GM12892 (cell line): ENCODE measurements around the gene LTB.

Source experiments
- POLR2A ChIP-seq: IDR thresholded peaks from 2 replicates; pipeline ENCODE4 v1.6.1; 2011; ENCODE audit warnings: low read depth, low read length, control low read depth
- POLR2AphosphoS5 ChIP-seq: IDR thresholded peaks from 2 replicates; pipeline ENCODE4 v1.6.1; 2011; ENCODE audit warnings: low read depth, low read length, control low read depth
- TAF1 ChIP-seq: IDR thresholded peaks from 2 replicates; pipeline ENCODE4 v1.6.1; 2011; ENCODE audit warnings: low read depth, mild to moderate bottlenecking, control low read depth, low read length, borderline replicate concordance

- no peak for TF ChIP-seq POLR2AphosphoS5
- TF ChIP-seq POLR2A = no peak
- no peak for TF ChIP-seq TAF1
Observed at GRCh38 chr6:31560697-31561058, 21.5 kb downstream of the LTB start.
